C4-2B (cell line): ENCODE results near the gene GPHA2.

ENCODE experiments used
- ZFX ChIP-seq: fragments of 450-650 bp; IDR thresholded peaks from 2 replicates; pipeline ENCODE4 v1.6.1; 2017
- TF ChIP-seq, protein P1 (sequence below): fragments of 450-650 bp; conservative IDR thresholded peaks from 2 replicates; pipeline ENCODE4 v1.5.1; 2017; ENCODE audit warnings: mild to moderate bottlenecking

DNA sequence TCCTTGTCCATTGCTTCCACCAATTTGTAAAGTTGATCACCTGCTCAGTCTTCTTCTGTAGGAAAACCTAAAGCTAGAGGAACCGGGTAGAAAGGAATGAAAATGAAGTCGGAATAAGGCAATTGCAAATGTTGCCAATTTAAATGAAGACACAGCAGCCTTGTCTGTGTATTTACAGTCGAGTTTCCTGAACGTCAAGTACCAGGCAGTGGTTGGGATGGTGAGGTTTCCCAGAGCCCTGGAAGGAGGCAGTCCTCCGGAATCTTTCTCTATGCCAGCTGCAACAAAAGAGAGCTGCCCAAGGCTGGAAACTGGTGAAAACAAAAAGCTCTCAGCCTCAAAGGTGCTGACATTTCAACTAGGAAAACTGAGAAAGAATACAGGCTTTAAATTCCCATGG, 18.5 kb upstream of the GPHA2 start:
- TF ChIP-seq, protein P1, sequence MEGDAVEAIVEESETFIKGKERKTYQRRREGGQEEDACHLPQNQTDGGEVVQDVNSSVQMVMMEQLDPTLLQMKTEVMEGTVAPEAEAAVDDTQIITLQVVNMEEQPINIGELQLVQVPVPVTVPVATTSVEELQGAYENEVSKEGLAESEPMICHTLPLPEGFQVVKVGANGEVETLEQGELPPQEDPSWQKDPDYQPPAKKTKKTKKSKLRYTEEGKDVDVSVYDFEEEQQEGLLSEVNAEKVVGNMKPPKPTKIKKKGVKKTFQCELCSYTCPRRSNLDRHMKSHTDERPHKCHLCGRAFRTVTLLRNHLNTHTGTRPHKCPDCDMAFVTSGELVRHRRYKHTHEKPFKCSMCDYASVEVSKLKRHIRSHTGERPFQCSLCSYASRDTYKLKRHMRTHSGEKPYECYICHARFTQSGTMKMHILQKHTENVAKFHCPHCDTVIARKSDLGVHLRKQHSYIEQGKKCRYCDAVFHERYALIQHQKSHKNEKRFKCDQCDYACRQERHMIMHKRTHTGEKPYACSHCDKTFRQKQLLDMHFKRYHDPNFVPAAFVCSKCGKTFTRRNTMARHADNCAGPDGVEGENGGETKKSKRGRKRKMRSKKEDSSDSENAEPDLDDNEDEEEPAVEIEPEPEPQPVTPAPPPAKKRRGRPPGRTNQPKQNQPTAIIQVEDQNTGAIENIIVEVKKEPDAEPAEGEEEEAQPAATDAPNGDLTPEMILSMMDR = no peak
- TF ChIP-seq ZFX = no peak
